OCI-LY7 (cell line): Measurements from ENCODE around the gene ZNF343.

Experiments
- EZH2phosphoT487 ChIP-seq: fragments of 200-600 bp; sonication (generic); IDR thresholded peaks from 2 replicates; pipeline ENCODE4 v1.6.1; 2018; ENCODE audit warnings: low read depth, borderline replicate concordance, mild to moderate bottlenecking, mixed run types, antibody characterized with exemption, low read length, moderate library complexity, mixed read lengths
- TF ChIP-seq, protein P1 (sequence below): fragments of 200-600 bp; sonication (generic); conservative IDR thresholded peaks from 2 replicates; pipeline ENCODE4 v1.5.1; 2014; ENCODE audit warnings: mild to moderate bottlenecking, antibody characterized with exemption, low read length, moderate library complexity, mixed read lengths

DNA sequence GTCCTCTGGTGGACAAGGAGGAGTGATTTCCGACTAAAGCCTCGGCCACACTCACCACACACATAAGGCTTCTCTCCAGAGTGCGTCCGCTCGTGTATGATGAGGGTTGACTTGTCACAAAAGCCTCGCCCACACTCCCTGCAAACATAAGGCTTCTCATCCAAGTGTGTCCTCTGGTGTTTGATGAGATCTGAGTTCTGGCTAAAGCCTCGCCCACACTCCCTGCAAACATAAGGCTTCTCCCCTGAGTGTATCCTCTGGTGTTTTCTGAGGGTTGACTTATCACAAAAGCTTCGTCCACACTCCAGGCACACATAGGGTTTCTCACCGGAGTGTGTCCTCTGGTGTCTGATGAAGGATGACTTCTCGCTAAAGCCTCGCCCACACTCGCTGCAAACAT is 25.2 kb downstream of the ZNF343 start:
- TF ChIP-seq, protein P1, sequence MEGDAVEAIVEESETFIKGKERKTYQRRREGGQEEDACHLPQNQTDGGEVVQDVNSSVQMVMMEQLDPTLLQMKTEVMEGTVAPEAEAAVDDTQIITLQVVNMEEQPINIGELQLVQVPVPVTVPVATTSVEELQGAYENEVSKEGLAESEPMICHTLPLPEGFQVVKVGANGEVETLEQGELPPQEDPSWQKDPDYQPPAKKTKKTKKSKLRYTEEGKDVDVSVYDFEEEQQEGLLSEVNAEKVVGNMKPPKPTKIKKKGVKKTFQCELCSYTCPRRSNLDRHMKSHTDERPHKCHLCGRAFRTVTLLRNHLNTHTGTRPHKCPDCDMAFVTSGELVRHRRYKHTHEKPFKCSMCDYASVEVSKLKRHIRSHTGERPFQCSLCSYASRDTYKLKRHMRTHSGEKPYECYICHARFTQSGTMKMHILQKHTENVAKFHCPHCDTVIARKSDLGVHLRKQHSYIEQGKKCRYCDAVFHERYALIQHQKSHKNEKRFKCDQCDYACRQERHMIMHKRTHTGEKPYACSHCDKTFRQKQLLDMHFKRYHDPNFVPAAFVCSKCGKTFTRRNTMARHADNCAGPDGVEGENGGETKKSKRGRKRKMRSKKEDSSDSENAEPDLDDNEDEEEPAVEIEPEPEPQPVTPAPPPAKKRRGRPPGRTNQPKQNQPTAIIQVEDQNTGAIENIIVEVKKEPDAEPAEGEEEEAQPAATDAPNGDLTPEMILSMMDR, result no peak
- TF ChIP-seq EZH2phosphoT487, result no peak
